Natural killer cell (primary cell): ENCODE results near the gene OR5K3. TPM values are rescaled to one million over a fixed set of nuclear protein-coding genes. Genes with fewer than 3 reads are reported as not detected.

Source experiments
- ATAC-seq, 3 donors: fragments of 150-1000 bp in 2 of 3; fragments of 200-7000 bp in 1 of 3; cut with Tn5 transposase; 1 replicate in 1 of 3; 2 replicates in 2 of 3; pipeline ENCODE4 v1.10.0; 2021; ENCODE audit warnings: mild to moderate bottlenecking in 2 of 3, moderate library complexity in 2 of 3
- DNase-seq, 2 donors: peaks; one replicate each; pipeline versions ENCODE4 v3.0.0 to v3.0.0-alpha.2; 2013 to 2021; ENCODE audit warnings: mixed read lengths in 1 of 2
- H3K27ac ChIP-seq: one replicate; pipeline ENCODE4 v1.5.1; 2013; ENCODE audit warnings: mild to moderate bottlenecking, low read length
- H3K27me3 ChIP-seq: one replicate; pipeline ENCODE4 v1.6.1; 2013; ENCODE audit warnings: low read length; ENCODE audit not compliant: control insufficient read depth, insufficient read depth
- H3K36me3 ChIP-seq: one replicate; pipeline ENCODE4 v1.6.1; 2013; ENCODE audit warnings: low read length; ENCODE audit not compliant: control insufficient read depth, insufficient read depth
- H3K4me1 ChIP-seq: one replicate; pipeline ENCODE4 v1.6.1; 2013; ENCODE audit warnings: low read length; ENCODE audit not compliant: control insufficient read depth, insufficient read depth
- H3K4me3 ChIP-seq: one replicate; pipeline ENCODE4 v1.5.1; 2013; ENCODE audit warnings: low read length
- H3K9me3 ChIP-seq: one replicate; pipeline ENCODE4 v1.6.1; 2013; ENCODE audit warnings: low read length; ENCODE audit not compliant: control insufficient read depth, insufficient read depth
- H3K27ac Mint-ChIP-seq, 2 donors: one replicate each; pipeline ENCODE4 v1.8.0; 2022; ENCODE audit warnings: mild to moderate bottlenecking in 2 of 2, mixed read lengths in 2 of 2, moderate library complexity in 1 of 2
- H3K27me3 Mint-ChIP-seq, 2 donors: one replicate each; pipeline ENCODE4 v1.8.0; 2022; ENCODE audit warnings: low read depth in 2 of 2, mixed read lengths in 2 of 2
- H3K36me3 Mint-ChIP-seq: one replicate; pipeline ENCODE4 v1.8.0; 2022; ENCODE audit warnings: mixed read lengths
- H3K4me1 Mint-ChIP-seq, 2 donors: one replicate each; pipeline ENCODE4 v1.8.0; 2022; ENCODE audit warnings: mixed read lengths in 2 of 2
- H3K4me3 Mint-ChIP-seq: one replicate; pipeline ENCODE4 v1.8.0; 2022; ENCODE audit warnings: mild to moderate bottlenecking, moderate library complexity, mixed read lengths
- H3K9me3 Mint-ChIP-seq, 2 donors: one replicate each; pipeline ENCODE4 v1.8.0; 2022; ENCODE audit warnings: mixed read lengths in 2 of 2
- CTCF ChIP-seq: fragments of 200-600 bp; IDR thresholded peaks from one replicate; pipeline ENCODE4 v1.8.0; 2022; ENCODE audit warnings: antibody characterized with exemption
- WGBS: methylation state at CpG from one replicate; pipeline ENCODE4 v1.1.7; 2013; ENCODE audit warnings: missing lambda C conversion rate; ENCODE audit not compliant: insufficient coverage; 5-methylcytosine and 5-hydroxymethylcytosine counted together
- intact Hi-C: fragments of 100-400 bp; cut with micrococcal nuclease; formaldehyde crosslinking; loops from one replicate; pipeline ENCODE4 v1.14.2; 2022
- total RNA-seq, 4 donors: library from RNA; stranded (reverse); fragments of 120-200 nt in 1 of 4; gene quantifications; one replicate each; pipeline versions ENCODE4 v1.2.3 to v1.2.4, GENCODE V29; 2013 to 2022

The OR5K3 gene
- total RNA-seq, 3 donors from 2014 or later (not counting 1 experiment from before 2014, with no cell fraction given) = not detected

GRCh38 chr3:98404010-98404409, 13.5 kb downstream of the OR5K3 start:
- intact Hi-C loops = no loop called here
- H3K27me3 Mint-ChIP-seq = peaks cover 0 to 6% of the 10 kb centered on the region in 2 donors
- no peaks in the 10 kb centered on the region for H3K4me1 Mint-ChIP-seq
- H3K4me3 Mint-ChIP-seq = no peak overlapping the region
- Histone ChIP-seq H3K36me3 (no peaks in the 10 kb centered on the region), H3K27me3 (no peaks in the 10 kb centered on the region), H3K27ac (no peak overlapping the region), H3K9me3 (peaks cover 11% of the 10 kb centered on the region), H3K4me3 (no peak overlapping the region), H3K4me1 (peaks cover 6% of the 10 kb centered on the region)
- ATAC-seq (no peak), DNase-seq (no peak)
- no peak overlapping the region for H3K27ac Mint-ChIP-seq
- peaks cover 9 to 29% of the 10 kb centered on the region in 2 donors for H3K9me3 Mint-ChIP-seq
- no peak for TF ChIP-seq CTCF
- H3K36me3 Mint-ChIP-seq = peaks cover 35% of the 10 kb centered on the region

GRCh38 chr3:98406034-98406433, 15.6 kb downstream of the OR5K3 start:
- H3K4me3 Mint-ChIP-seq = no peak overlapping the region

DNA sequence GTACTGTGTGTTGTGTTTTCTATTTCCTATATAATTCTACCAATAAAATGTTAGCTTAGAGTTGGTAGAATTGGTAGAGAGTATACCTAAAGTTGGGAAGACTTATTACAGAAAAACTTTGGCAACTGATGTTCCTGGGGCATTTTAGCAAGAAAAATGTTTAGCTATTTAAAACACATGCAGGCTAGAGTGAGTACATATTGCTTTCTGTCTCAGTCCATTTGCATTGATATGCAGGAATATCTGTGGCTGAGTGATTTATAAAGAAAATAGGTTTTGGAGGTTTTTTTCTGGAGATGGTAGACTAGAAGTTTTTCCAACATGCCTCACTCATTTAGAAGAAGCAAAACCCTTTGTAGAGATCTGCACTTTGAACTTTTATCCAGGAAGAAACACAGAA, 42.1 kb downstream of the OR5K3 start:
- no peak for ATAC-seq
- H3K4me3 Mint-ChIP-seq = no peak overlapping the region
- H3K27ac ChIP-seq = no peak overlapping the region
- H3K9me3 ChIP-seq = peaks cover 14% of the 10 kb centered on the region
- no peaks in the 10 kb centered on the region for H3K27me3 ChIP-seq
- H3K36me3 Mint-ChIP-seq = peaks cover 16% of the 10 kb centered on the region
- no peak overlapping the region for H3K27ac Mint-ChIP-seq
- DNase-seq = no peak
- no peaks in the 10 kb centered on the region for H3K36me3 ChIP-seq
- H3K27me3 Mint-ChIP-seq = no peaks in the 10 kb centered on the region
- intact Hi-C loops = no loop called here
- no peaks in the 10 kb centered on the region for H3K4me1 ChIP-seq
- no peak for TF ChIP-seq CTCF
- no peaks in the 10 kb centered on the region for H3K4me1 Mint-ChIP-seq
- no peak overlapping the region for H3K4me3 ChIP-seq
- peaks cover 10 to 20% of the 10 kb centered on the region in 2 donors for H3K9me3 Mint-ChIP-seq

More at GRCh38 chr3:98406034-98406433, 15.6 kb downstream of the OR5K3 start:
- no peak overlapping the region for H3K27ac Mint-ChIP-seq
- H3K36me3 Mint-ChIP-seq = peaks cover 35% of the 10 kb centered on the region
- H3K27me3 Mint-ChIP-seq = peaks cover 0 to 6% of the 10 kb centered on the region in 2 donors
- 58% methylated on average over 2 of the region's 2 CpGs for WGBS
- no peak overlapping the region for H3K4me3 ChIP-seq
- ATAC-seq (no peak), DNase-seq (no peak)
- intact Hi-C loops = no loop called here
- H3K4me1 Mint-ChIP-seq = no peaks in the 10 kb centered on the region
- peaks cover 6% of the 10 kb centered on the region for H3K4me1 ChIP-seq
- peaks cover 10 to 24% of the 10 kb centered on the region in 2 donors for H3K9me3 Mint-ChIP-seq
- H3K9me3 ChIP-seq = peaks cover 11% of the 10 kb centered on the region
- no peak overlapping the region for H3K27ac ChIP-seq
- no peak for TF ChIP-seq CTCF
- no peaks in the 10 kb centered on the region for H3K36me3 ChIP-seq
- no peaks in the 10 kb centered on the region for H3K27me3 ChIP-seq

- H3K27ac Mint-ChIP-seq = no peak overlapping the region
- no peak for TF ChIP-seq CTCF
- no peaks in the 10 kb centered on the region for H3K27me3 ChIP-seq
- H3K36me3 Mint-ChIP-seq = peaks cover 16% of the 10 kb centered on the region
- no peak overlapping the region for H3K4me3 ChIP-seq
- H3K27ac ChIP-seq = no peak overlapping the region
- H3K9me3 Mint-ChIP-seq = peaks cover 10 to 20% of the 10 kb centered on the region in 2 donors
- intact Hi-C loops = no loop called here
- DNase-seq (no peak), ATAC-seq (no peak)
- no peaks in the 10 kb centered on the region for H3K36me3 ChIP-seq
- H3K9me3 ChIP-seq = peaks cover 4% of the 10 kb centered on the region
- no peaks in the 10 kb centered on the region for H3K27me3 Mint-ChIP-seq
- 23% methylated on average over 2 of the region's 2 CpGs for WGBS
- no peak overlapping the region for H3K4me3 Mint-ChIP-seq
- H3K4me1 Mint-ChIP-seq = no peaks in the 10 kb centered on the region
- H3K4me1 ChIP-seq = no peaks in the 10 kb centered on the region
These were observed 43.3 kb downstream of the OR5K3 start for GRCh38 chr3:98433764-98434163.
